Measurements from ENCODE around the gene REEP3.
"Not testable (repeated sequence)": the region's sequence is repeated elsewhere in the genome, so short reads cannot be mapped to it uniquely, and the experiment has no call there.

REEP3 gene

DNA sequence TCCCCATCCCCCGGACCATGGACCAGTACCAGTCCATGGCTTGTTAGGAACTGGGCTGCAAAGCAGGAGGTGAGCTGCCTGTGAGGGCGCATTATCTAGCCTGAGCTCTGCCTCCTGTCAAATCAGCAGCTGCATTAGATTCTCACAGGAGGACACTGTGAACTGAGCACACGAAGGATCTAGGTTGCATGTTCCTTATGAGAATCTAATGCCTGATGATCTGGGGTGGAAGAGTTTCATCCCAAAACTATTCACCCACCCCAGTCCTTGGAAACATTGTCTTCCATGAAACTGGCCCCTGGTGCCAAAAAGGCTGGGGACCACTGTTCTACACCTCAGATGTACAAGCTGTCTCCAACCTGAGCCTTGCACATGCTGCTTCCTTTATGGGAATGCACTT lies 31.4 kb upstream of the REEP3 start:
- Histone ChIP-seq H3K27me3 (ENCODE audit: insufficient read depth, low read depth) (no peaks in the 10 kb centered on the region), H4K20me1 (ENCODE audit: insufficient read depth) (no peaks in the 10 kb centered on the region), H3K79me2 (ENCODE audit: insufficient read depth, low read depth) (peaks cover 14% of the 10 kb centered on the region), H3K4me2 (no peak overlapping the region), H2AFZ (ENCODE audit: low read depth) (no peak overlapping the region), H3K4me3 (IDR thresholded peaks at IDR 0.05; ENCODE audit: insufficient read depth, low read depth, low read length) (no peak overlapping the region), H3K4me1 (ENCODE audit: low read depth, poor library complexity, severe bottlenecking) (no peaks in the 10 kb centered on the region), H3K36me3 (ENCODE audit: insufficient read depth) (no peaks in the 10 kb centered on the region), H3K27ac (no peak overlapping the region), H3K9ac (no peak overlapping the region)
- TF ChIP-seq, protein P1, sequence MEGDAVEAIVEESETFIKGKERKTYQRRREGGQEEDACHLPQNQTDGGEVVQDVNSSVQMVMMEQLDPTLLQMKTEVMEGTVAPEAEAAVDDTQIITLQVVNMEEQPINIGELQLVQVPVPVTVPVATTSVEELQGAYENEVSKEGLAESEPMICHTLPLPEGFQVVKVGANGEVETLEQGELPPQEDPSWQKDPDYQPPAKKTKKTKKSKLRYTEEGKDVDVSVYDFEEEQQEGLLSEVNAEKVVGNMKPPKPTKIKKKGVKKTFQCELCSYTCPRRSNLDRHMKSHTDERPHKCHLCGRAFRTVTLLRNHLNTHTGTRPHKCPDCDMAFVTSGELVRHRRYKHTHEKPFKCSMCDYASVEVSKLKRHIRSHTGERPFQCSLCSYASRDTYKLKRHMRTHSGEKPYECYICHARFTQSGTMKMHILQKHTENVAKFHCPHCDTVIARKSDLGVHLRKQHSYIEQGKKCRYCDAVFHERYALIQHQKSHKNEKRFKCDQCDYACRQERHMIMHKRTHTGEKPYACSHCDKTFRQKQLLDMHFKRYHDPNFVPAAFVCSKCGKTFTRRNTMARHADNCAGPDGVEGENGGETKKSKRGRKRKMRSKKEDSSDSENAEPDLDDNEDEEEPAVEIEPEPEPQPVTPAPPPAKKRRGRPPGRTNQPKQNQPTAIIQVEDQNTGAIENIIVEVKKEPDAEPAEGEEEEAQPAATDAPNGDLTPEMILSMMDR (conservative IDR thresholded peaks at IDR 0.05; ENCODE audit: low read depth, low read length): no peak

- TF ChIP-seq, protein P1 (conservative IDR thresholded peaks at IDR 0.05; ENCODE audit: low read depth, low read length): no peak
- H3K79me2 ChIP-seq (ENCODE audit: insufficient read depth, low read depth): peaks cover 19% of the 10 kb centered on the region
- H3K36me3 ChIP-seq (ENCODE audit: insufficient read depth): no peaks in the 10 kb centered on the region
- H3K27ac ChIP-seq: no peak overlapping the region
- H3K9ac ChIP-seq: no peak overlapping the region
- H4K20me1 ChIP-seq (ENCODE audit: insufficient read depth): no peaks in the 10 kb centered on the region
- H2AFZ ChIP-seq (ENCODE audit: low read depth): no peak overlapping the region
- no peak overlapping the region for H3K4me3 ChIP-seq (IDR thresholded peaks at IDR 0.05; ENCODE audit: insufficient read depth, low read depth, low read length)
- no peaks in the 10 kb centered on the region for H3K4me1 ChIP-seq (ENCODE audit: low read depth, poor library complexity, severe bottlenecking)
- no peak overlapping the region for H3K4me2 ChIP-seq
- no peaks in the 10 kb centered on the region for H3K27me3 ChIP-seq (ENCODE audit: insufficient read depth, low read depth)
These were observed 29.4 kb upstream of the REEP3 start for GRCh38 chr10:63491588-63492316.

- not testable (repeated sequence) for H3K36me3 ChIP-seq (ENCODE audit: insufficient read depth); H3K9ac ChIP-seq; H2AFZ ChIP-seq (ENCODE audit: low read depth); H4K20me1 ChIP-seq (ENCODE audit: insufficient read depth); H3K27ac ChIP-seq; H3K27me3 ChIP-seq (ENCODE audit: insufficient read depth, low read depth); H3K4me2 ChIP-seq; H3K4me3 ChIP-seq (IDR thresholded peaks at IDR 0.05; ENCODE audit: insufficient read depth, low read depth, low read length); H3K4me1 ChIP-seq (ENCODE audit: low read depth, poor library complexity, severe bottlenecking)
- peaks cover 19% of the 10 kb centered on the region for H3K79me2 ChIP-seq (ENCODE audit: insufficient read depth, low read depth)
These were observed 28.9 kb upstream of the REEP3 start for GRCh38 chr10:63492317-63492690.

GRCh38 chr10:63493004-63493403 lies 28.2 kb upstream of the REEP3 start:
- H3K4me3 ChIP-seq (IDR thresholded peaks at IDR 0.05; ENCODE audit: insufficient read depth, low read depth, low read length): no peak overlapping the region
- H3K79me2 ChIP-seq (ENCODE audit: insufficient read depth, low read depth): peaks cover 19% of the 10 kb centered on the region
- H3K4me2 ChIP-seq: no peak overlapping the region
- H3K9ac ChIP-seq: no peak overlapping the region
- no peaks in the 10 kb centered on the region for H3K36me3 ChIP-seq (ENCODE audit: insufficient read depth)
- no peaks in the 10 kb centered on the region for H3K27me3 ChIP-seq (ENCODE audit: insufficient read depth, low read depth)
- TF ChIP-seq, protein P1 (conservative IDR thresholded peaks at IDR 0.05; ENCODE audit: low read depth, low read length): no peak
- H3K4me1 ChIP-seq (ENCODE audit: low read depth, poor library complexity, severe bottlenecking): no peaks in the 10 kb centered on the region
- H2AFZ ChIP-seq (ENCODE audit: low read depth): no peak overlapping the region
- H4K20me1 ChIP-seq (ENCODE audit: insufficient read depth): no peaks in the 10 kb centered on the region
- H3K27ac ChIP-seq: no peak overlapping the region

- no peaks in the 10 kb centered on the region for H4K20me1 ChIP-seq (ENCODE audit: insufficient read depth)
- H3K4me2 ChIP-seq: no peak overlapping the region
- peaks cover 30% of the 10 kb centered on the region for H3K79me2 ChIP-seq (ENCODE audit: insufficient read depth, low read depth)
These were observed 26.2 kb upstream of the REEP3 start for GRCh38 chr10:63494951-63495350.

More at GRCh38 chr10:63494951-63495350, 26.2 kb upstream of the REEP3 start:
- no peak overlapping the region for H3K9ac ChIP-seq
- TF ChIP-seq, protein P1 (conservative IDR thresholded peaks at IDR 0.05; ENCODE audit: low read depth, low read length): no peak
- H3K4me3 ChIP-seq (IDR thresholded peaks at IDR 0.05; ENCODE audit: insufficient read depth, low read depth, low read length): no peak overlapping the region
- no peaks in the 10 kb centered on the region for H3K27me3 ChIP-seq (ENCODE audit: insufficient read depth, low read depth)
- no peak overlapping the region for H3K27ac ChIP-seq
- H2AFZ ChIP-seq (ENCODE audit: low read depth): no peak overlapping the region
- no peaks in the 10 kb centered on the region for H3K36me3 ChIP-seq (ENCODE audit: insufficient read depth)
- no peaks in the 10 kb centered on the region for H3K4me1 ChIP-seq (ENCODE audit: low read depth, poor library complexity, severe bottlenecking)

All from KMS-11 (cell line).